A549 (cell line): Measurements from ENCODE around the gene EVI5L. TPM values are rescaled to one million over a fixed set of nuclear protein-coding genes. Genes with fewer than 3 reads are reported as not detected.

Experiments
- ATAC-seq, 2 experiments: fragments of 200-7000 bp in 1 of 2; fragments of >200 bp in 1 of 2; cut with Nextera tagmentation in 1 of 2; cut with Tn5 transposase in 1 of 2; 3 replicates each; pipeline versions ENCODE4 v1.8.0 to v1.9.1; 2018 to 2020; ENCODE audit warnings: mild to moderate bottlenecking in 1 of 2, moderate library complexity in 1 of 2
- CTCF ChIA-PET: fragments of 300-600 bp; sonication (Branson Sonifier 250); formaldehyde crosslinking; extraction: SDS; loops from one replicate; lab custom pipeline; 2021; ENCODE audit warnings: antibody characterized with exemption, inconsistent platforms; lab: Yijun Ruan, JAX
- POLR2A ChIA-PET: fragments of 350-600 bp; formaldehyde crosslinking; extraction: SDS; loops from one replicate; lab custom pipeline; 2021; ENCODE audit warnings: antibody characterized with exemption, inconsistent platforms; lab: Yijun Ruan, JAX
- DNase-seq, 2 experiments: peaks; one replicate each; pipeline versions ENCODE4 v3.0.0 to v3.0.0-alpha.2; 2011 to 2016; ENCODE audit warnings: low read depth in 1 of 2, low spot score in 1 of 2
- FAIRE-seq: peaks from 2 replicates; lab custom pipeline; 2011; peaks lifted over from hg19 to GRCh38; lab: Jason Lieb, UNC
- H3K27ac ChIP-seq, 2 experiments: fragments of >200 bp; sonication (Bioruptor Twin); formaldehyde crosslinking; 3 replicates each; pipeline ENCODE4 v1.5.1; 2016 to 2017
- H3K4me1 ChIP-seq: fragments of >200 bp; sonication (Bioruptor Twin); formaldehyde crosslinking; 3 replicates; pipeline ENCODE4 v1.6.1; 2016
- H3K4me2 ChIP-seq: fragments of >200 bp; sonication (Bioruptor Twin); formaldehyde crosslinking; 3 replicates; pipeline ENCODE4 v1.6.1; 2016
- H3K4me3 ChIP-seq: fragments of >200 bp; sonication (Bioruptor Twin); formaldehyde crosslinking; 3 replicates; pipeline ENCODE4 v1.5.1; 2016
- H3K9me3 ChIP-seq: fragments of >200 bp; sonication (Bioruptor Twin); formaldehyde crosslinking; 3 replicates; pipeline ENCODE4 v1.6.1; 2016
- CBX2 ChIP-seq: fragments of 200-600 bp; sonication (generic); IDR thresholded peaks from 2 replicates; pipeline ENCODE4 v1.6.1; 2016; ENCODE audit warnings: low read depth, mild to moderate bottlenecking, borderline replicate concordance
- E2F6 ChIP-seq: IDR thresholded peaks from 2 replicates; pipeline ENCODE4 v1.6.1; 2012; ENCODE audit warnings: low read depth, borderline replicate concordance
- EHF ChIP-seq: fragments of 250-450 bp; sonication (Bioruptor Pico); IDR thresholded peaks from 2 replicates; pipeline ENCODE4 v1.5.0; 2020; ENCODE audit warnings: mild to moderate bottlenecking
- ELK1 ChIP-seq: fragments of 150-350 bp; IDR thresholded peaks from 2 replicates; pipeline ENCODE4 v1.6.1; 2014; ENCODE audit warnings: low read depth, mild to moderate bottlenecking, low read length
- EP300 ChIP-seq, 2 experiments: fragments of >200 bp; sonication (Bioruptor Twin); formaldehyde crosslinking; IDR thresholded peaks; 2 replicates in 1 of 2; 3 replicates in 1 of 2; pipeline ENCODE4 v1.6.1; 2016 to 2017
- FOSB ChIP-seq: fragments of 250-450 bp; sonication (Bioruptor Pico); IDR thresholded peaks from 2 replicates; pipeline ENCODE4 v1.5.0; 2020; ENCODE audit warnings: mild to moderate bottlenecking, moderate library complexity
- FOXS1 ChIP-seq: fragments of 250-450 bp; sonication (Bioruptor Pico); IDR thresholded peaks from 2 replicates; pipeline ENCODE4 v1.5.0; 2020; ENCODE audit warnings: mild to moderate bottlenecking, moderate library complexity
- GATA3 ChIP-seq: IDR thresholded peaks from 2 replicates; pipeline ENCODE4 v1.6.1; 2012; ENCODE audit warnings: borderline replicate concordance
- HOXA7 ChIP-seq: fragments of 250-450 bp; sonication (Bioruptor Pico); IDR thresholded peaks from 2 replicates; pipeline ENCODE4 v1.5.0; 2020; ENCODE audit warnings: mild to moderate bottlenecking, moderate library complexity
- KDM1A ChIP-seq: fragments of 200-600 bp; sonication (generic); IDR thresholded peaks from 2 replicates; pipeline ENCODE4 v1.6.1; 2016; ENCODE audit warnings: low read depth, mild to moderate bottlenecking
- MAFK ChIP-seq: fragments of 450-650 bp; IDR thresholded peaks from 2 replicates; pipeline ENCODE4 v1.6.1; 2014; ENCODE audit not compliant: partially characterized antibody
- MAZ ChIP-seq: fragments of 150-350 bp; IDR thresholded peaks from 2 replicates; pipeline ENCODE4 v1.6.1; 2014; ENCODE audit warnings: antibody characterized with exemption, low read depth, low read length, borderline replicate concordance
- NFE2L2 ChIP-seq: fragments of 150-350 bp; conservative IDR thresholded peaks from 2 replicates; pipeline ENCODE4 v1.6.1; 2014; ENCODE audit warnings: low read length
- NR3C1 ChIP-seq: fragments of >200 bp; sonication (Bioruptor Twin); formaldehyde crosslinking; IDR thresholded peaks from 3 replicates; pipeline ENCODE4 v1.6.1; 2017
- PHF8 ChIP-seq: fragments of 200-600 bp; sonication (generic); IDR thresholded peaks from 2 replicates; pipeline ENCODE4 v1.6.1; 2016; ENCODE audit warnings: low read depth, mild to moderate bottlenecking, antibody characterized with exemption, moderate library complexity, borderline replicate concordance
- POLR2AphosphoS2 ChIP-seq: conservative IDR thresholded peaks from 2 replicates; pipeline ENCODE4 v1.6.1; 2012; ENCODE audit warnings: low read length, improper control_type of control experiment, inconsistent platforms
- RCOR1 ChIP-seq: fragments of 150-350 bp; IDR thresholded peaks from 2 replicates; pipeline ENCODE4 v1.6.1; 2014; ENCODE audit warnings: antibody characterized with exemption, low read length, low read depth
- RNF2 ChIP-seq: fragments of 200-600 bp; sonication (generic); IDR thresholded peaks from 2 replicates; pipeline ENCODE4 v1.6.1; 2016; ENCODE audit warnings: low read depth, mild to moderate bottlenecking, antibody characterized with exemption, moderate library complexity, borderline replicate concordance
- SMC3 ChIP-seq: fragments of >200 bp; sonication (Bioruptor Twin); formaldehyde crosslinking; IDR thresholded peaks from 3 replicates; pipeline ENCODE4 v1.6.1; 2018; ENCODE audit warnings: inconsistent platforms
- TP53 ChIP-seq: fragments of 250-450 bp; sonication (Bioruptor Pico); IDR thresholded peaks from 2 replicates; pipeline ENCODE4 v1.5.0; 2021; ENCODE audit warnings: mild to moderate bottlenecking, moderate library complexity
- ZC3H11A ChIP-seq: fragments of 450-650 bp; IDR thresholded peaks from 2 replicates; pipeline ENCODE4 v1.6.1; 2014; ENCODE audit warnings: antibody characterized with exemption, mild to moderate bottlenecking
- ZNF302 ChIP-seq: fragments of 250-450 bp; sonication (Bioruptor Pico); IDR thresholded peaks from 2 replicates; pipeline ENCODE4 v1.9.0; 2021; ENCODE audit warnings: inconsistent platforms, mild to moderate bottlenecking, moderate library complexity
- WGBS: methylation state at CpG from one replicate; pipeline ENCODE4 v1.1.6; 2017; ENCODE audit errors: missing lambda C conversion rate; 5-methylcytosine and 5-hydroxymethylcytosine counted together
- polyA plus RNA-seq, 4 experiments: library from polyadenylated mRNA; depleted of rRNA in 3 of 4; stranded (reverse); fragments of >200 nt; fragmentation: RNase III in 1 of 4; extraction: RNeasy Plus Mini Kit Qiagen cat#74134 plus additional on column Dnase treatment in 1 of 4; gene quantifications; 2 replicates in 3 of 4; 3 replicates in 1 of 4; pipeline ENCODE4 v1.2.3, GENCODE V29; 2011 to 2017
- TF ChIP-seq, protein P1 (sequence below): fragments of >200 bp; sonication (Bioruptor Twin); formaldehyde crosslinking; IDR thresholded peaks from 2 replicates; pipeline ENCODE4 v1.6.1; 2016
- TF ChIP-seq, protein P2 (sequence below): fragments of 450-650 bp; IDR thresholded peaks from 2 replicates; pipeline ENCODE4 v1.6.1; 2014; ENCODE audit warnings: antibody characterized with exemption
- TF ChIP-seq, protein P3 (sequence below): fragments of 250-450 bp; sonication (Bioruptor Pico); IDR thresholded peaks from 2 replicates; pipeline ENCODE4 v1.5.0; 2020; ENCODE audit warnings: low read depth, mild to moderate bottlenecking, moderate library complexity

Gene EVI5L
- polyA plus RNA-seq, 2 of the 4 experiments (the other 2 are of a cell fraction), result 1.2 to 1.8 TPM

DNA sequence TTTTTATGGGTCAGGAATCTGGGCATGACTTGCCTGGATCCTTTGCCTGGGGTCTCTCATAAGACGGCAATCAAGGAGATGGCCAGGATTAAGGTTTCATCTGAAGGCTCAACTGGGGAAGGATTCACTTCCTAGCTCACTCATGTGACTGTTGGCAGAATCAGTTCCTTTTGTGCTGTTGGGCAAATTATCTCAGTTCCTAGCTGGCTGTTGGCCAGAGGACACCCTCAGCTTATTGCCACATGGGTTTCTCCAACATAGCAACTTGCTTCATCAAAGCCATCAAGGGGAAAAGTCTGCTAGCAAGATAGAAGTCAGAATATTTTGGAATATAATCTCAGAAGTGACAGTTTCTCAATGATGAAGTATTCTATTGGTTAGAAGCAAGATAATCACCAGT lies 12.2 kb upstream of the EVI5L start:
- TF ChIP-seq FOSB (no peak), NFE2L2 (no peak), RNF2 (no peak), EHF (no peak), ZNF302 (CRISPR knock-in tag) (no peak), EP300 (IDR thresholded peaks at IDR 0.05) (no peak), ZC3H11A (no peak)
- TF ChIP-seq, protein P1, sequence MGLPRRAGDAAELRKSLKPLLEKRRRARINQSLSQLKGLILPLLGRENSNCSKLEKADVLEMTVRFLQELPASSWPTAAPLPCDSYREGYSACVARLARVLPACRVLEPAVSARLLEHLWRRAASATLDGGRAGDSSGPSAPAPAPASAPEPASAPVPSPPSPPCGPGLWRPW, result no peak
- TF ChIP-seq, protein P2, sequence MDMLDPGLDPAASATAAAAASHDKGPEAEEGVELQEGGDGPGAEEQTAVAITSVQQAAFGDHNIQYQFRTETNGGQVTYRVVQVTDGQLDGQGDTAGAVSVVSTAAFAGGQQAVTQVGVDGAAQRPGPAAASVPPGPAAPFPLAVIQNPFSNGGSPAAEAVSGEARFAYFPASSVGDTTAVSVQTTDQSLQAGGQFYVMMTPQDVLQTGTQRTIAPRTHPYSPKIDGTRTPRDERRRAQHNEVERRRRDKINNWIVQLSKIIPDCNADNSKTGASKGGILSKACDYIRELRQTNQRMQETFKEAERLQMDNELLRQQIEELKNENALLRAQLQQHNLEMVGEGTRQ, result no peak
- Histone ChIP-seq H3K4me1 (no peaks in the 10 kb centered on the region), H3K9me3 (no peaks in the 10 kb centered on the region), H3K27ac (no peak overlapping the region), H3K4me3 (no peak overlapping the region), H3K4me2 (no peak overlapping the region)
- ChIA-PET POLR2A (no interaction called here), CTCF (interaction anchor here (1.3 to 1.4 kb wide), 3 partner anchors 8 to 249 kb away, joined by 3 to 5 read pairs (median 5); partner anchors contain the start of gene TRAPPC5)
- no peak for FAIRE-seq
- no peak for ATAC-seq
- DNase-seq, result no peak
- 9% methylated on average over 1 of the region's 1 CpG for WGBS

DNA sequence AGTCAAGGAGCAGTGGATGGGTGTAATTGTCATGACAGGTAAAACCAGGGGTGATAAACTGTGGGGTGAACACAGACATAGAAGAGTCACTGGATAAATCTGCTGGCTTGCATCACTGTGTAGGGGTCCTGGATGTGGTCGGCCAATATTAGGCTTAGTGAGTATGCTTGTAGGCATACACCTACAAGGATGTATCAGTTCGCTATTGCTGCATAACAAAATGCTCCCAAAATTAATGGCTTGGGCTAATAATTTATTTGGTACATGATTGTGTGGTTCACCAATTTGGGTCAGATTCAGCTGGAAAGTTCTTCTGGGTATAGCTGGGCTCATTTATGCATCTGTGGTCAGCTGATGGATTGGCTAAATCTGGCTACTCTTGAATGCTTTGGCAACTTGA lies 11.2 kb upstream of the EVI5L start:
- ATAC-seq (no peak), FAIRE-seq (no peak), DNase-seq (no peak)
- no peak for TF ChIP-seq ELK1
- TF ChIP-seq SMC3, result no peak
- TF ChIP-seq EHF, result no peak
- no peak for TF ChIP-seq FOXS1 (CRISPR knock-in tag)
- no peak for TF ChIP-seq KDM1A
- TF ChIP-seq MAZ, result no peak
- no peak for TF ChIP-seq POLR2AphosphoS2
- TF ChIP-seq NR3C1, result no peak
- TF ChIP-seq GATA3, result no peak
- TF ChIP-seq HOXA7, result no peak
- TF ChIP-seq E2F6, result no peak
- TF ChIP-seq CBX2, result no peak
- TF ChIP-seq, protein P3, sequence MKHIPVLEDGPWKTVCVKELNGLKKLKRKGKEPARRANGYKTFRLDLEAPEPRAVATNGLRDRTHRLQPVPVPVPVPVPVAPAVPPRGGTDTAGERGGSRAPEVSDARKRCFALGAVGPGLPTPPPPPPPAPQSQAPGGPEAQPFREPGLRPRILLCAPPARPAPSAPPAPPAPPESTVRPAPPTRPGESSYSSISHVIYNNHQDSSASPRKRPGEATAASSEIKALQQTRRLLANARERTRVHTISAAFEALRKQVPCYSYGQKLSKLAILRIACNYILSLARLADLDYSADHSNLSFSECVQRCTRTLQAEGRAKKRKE (CRISPR knock-in tag), result no peak
- TF ChIP-seq NFE2L2, result no peak
- no peak for TF ChIP-seq TP53 (CRISPR knock-in tag)
- no peak for TF ChIP-seq RCOR1
- TF ChIP-seq FOSB, result no peak
- TF ChIP-seq, protein P2, result no peak
- TF ChIP-seq MAFK, result no peak
- no peak for TF ChIP-seq PHF8
- Histone ChIP-seq H3K27ac (no peak overlapping the region), H3K4me2 (no peak overlapping the region), H3K9me3 (no peaks in the 10 kb centered on the region), H3K4me1 (no peaks in the 10 kb centered on the region), H3K4me3 (no peak overlapping the region)
- ChIA-PET CTCF (interaction anchor here (1.3 kb wide), 2 partner anchors 13 to 138 kb away, joined by 5 to 6 read pairs; partner anchors contain the start of gene TRAPPC5), POLR2A (no interaction called here)
- WGBS, result 0% methylated on average over 2 of the region's 2 CpGs
